RPMI7951 (cell line): ENCODE results near the gene CXCL1. TPM values are rescaled to one million over a fixed set of nuclear protein-coding genes. Genes with fewer than 3 reads are reported as not detected.

Source experiments
- DNase-seq: peaks from one replicate; pipeline ENCODE4 v3.0.0-alpha.2; 2012; ENCODE audit warnings: low read depth
- total RNA-seq: library from RNA; depleted of rRNA; stranded (reverse); fragments of >200 nt; shearing (Covaris generic); gene quantifications from 2 replicates; pipeline ENCODE4 v1.2.3, GENCODE V29; 2014; rRNA removed

The CXCL1 gene
- total RNA-seq = 21.0 and 24.3 TPM in 2 replicates

DNA sequence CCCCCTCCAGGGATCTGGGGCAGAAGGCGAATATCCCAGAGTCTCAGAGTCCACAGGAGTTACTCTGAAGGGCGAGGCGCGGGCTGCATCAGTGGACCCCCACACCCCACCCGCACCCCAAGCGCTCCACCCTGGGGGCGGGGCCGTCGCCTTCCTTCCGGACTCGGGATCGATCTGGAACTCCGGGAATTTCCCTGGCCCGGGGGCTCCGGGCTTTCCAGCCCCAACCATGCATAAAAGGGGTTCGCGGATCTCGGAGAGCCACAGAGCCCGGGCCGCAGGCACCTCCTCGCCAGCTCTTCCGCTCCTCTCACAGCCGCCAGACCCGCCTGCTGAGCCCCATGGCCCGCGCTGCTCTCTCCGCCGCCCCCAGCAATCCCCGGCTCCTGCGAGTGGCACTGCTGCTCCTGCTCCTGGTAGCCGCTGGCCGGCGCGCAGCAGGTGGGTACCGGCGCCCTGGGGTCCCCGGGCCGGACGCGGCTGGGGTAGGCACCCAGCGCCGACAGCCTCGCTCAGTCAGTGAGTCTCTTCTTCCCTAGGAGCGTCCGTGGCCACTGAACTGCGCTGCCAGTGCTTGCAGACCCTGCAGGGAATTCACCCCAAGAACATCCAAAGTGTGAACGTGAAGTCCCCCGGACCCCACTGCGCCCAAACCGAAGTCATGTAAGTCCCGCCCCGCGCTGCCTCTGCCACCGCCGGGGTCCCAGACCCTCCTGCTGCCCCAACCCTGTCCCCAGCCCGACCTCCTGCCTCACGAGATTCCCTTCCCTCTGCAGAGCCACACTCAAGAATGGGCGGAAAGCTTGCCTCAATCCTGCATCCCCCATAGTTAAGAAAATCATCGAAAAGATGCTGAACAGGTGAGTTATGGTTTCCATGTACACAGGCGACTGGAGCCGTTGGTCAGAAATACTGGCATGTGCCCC, at the start of gene CXCL1:
Gene CXCL1, plus strand, starts transcription at position 264 of the 926 bp plus-strand sequence. Its CDS starts 78 bp downstream, at position 342.
- peak; percentile 63 for DNase-seq

DNA sequence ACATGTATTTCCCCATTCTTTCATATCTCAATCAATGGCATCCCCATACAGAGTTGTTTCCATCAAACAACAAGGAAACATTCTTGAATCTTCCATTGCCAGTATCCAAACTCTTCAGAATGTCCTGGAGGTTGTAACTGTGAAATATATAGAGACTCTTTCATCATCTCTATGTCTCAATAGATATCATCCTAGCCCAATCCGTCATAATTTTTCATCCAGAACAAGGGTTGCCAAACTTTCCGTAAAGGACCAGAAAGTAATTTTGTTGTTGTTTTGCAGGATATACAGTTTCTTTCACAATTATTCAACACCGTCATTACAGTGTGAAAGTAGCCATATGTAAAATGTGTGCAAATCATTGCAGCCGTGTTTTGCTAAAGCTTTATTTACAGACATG, 47.9 kb upstream of the CXCL1 start:
- no peak for DNase-seq

DNA sequence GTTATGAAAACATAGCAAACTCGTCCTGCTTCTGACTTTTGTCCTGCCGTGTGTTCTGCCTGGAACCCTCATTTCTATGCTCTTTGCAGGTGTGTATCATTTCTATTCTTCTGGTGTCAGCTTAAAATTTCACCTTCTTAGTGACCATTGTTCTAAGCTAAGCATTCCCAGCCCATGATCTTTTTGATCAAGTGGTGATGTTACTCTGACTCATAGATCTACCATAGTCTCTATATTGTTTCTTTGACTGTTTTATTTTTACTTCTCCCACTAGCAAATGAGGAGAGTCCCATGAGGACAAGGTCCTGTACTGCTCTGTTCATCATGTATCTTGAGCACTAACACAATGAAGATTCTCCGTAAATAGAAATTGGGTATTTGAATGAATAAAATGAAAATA, 46.8 kb upstream of the CXCL1 start:
- DNase-seq = peak; percentile 34

DNA sequence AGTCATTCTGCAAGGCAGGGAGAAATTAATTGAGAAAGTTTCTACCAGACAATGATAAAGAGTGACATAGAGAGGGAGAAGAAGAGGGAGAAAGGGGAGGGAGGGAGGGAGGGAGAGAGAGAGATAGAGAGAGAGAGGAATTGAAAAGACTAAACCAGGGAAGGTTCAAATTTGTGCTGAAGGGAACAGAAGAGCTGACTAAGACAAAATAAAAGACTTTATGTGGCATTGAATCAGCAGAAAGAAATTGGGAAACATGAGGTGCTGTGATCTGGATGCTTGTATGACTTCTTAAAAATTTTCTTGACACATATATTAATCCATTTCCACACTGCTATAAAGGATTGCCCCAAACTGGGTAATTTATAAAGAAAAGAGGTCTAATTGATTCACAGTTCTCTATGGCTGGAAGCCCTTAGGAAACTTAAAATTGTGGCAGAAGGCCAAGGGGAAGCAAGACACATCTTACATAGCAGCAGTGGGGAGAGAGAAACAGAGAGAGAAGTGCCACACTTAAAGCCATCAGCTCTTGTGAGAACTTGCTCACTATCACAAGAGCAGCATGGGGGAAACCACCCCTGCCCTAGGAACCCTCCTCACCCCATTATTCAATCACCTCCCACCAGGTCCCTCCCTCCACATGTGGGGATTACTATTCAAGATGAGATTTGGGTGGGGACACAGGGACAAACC, 46.2 kb upstream of the CXCL1 start:
- peak; percentile 21 for DNase-seq

DNA sequence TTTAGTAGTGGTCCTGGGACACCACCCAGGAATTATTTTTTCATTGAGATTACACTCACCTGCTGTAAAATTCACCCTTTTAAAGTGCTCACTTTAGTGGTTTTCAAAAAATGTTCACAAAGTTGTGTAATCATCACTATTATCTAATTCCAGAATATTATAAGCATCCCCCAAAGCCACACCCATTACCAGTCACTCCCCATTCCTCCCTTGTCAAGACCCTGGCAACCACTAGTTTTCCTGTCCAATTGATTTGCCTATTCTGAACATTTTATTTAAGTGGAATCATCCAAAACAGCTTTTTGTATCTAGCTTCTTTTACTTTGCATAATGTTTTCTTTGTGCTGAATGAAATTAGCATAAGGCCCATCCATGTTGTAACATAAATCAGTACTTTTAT, 45.4 kb upstream of the CXCL1 start:
- DNase-seq = no peak

DNA sequence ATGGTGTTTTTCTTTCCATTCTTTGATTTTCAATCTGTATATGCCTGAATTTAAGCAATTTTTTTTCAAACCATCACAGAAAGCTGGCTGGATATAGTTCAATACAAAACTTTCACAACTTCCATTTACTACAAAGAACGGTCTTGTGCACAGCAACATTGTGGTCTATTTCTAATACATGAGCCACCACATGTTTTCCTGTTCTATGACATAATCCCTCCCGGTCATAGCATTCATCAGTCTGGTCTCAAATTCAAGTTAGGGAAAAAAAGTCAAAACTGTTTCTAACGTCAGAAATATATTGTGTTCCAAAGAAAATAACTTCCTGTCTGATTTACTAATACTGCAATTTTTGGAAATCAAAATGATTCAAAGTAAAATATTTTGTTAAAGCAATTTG, 40.2 kb upstream of the CXCL1 start:
- peak; percentile 68 for DNase-seq

DNA sequence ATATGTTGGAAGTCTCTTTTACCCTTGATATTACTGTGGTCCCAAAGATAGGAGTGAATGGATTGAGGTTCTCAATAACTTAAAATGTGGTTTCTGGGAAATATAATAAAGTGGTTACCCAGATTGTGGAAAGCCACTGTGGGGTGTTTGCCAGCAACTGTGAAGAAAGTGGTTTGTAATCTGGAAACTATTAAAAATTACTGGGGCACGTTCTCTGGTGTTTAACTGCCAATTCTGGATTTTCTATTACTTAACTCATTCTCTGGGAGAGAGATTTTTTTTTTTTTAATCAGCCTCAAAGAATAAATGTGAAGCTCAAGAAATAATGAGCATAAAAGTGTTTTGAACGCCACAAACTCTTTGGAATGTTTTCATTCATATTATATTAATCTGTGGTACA, 37.6 kb upstream of the CXCL1 start:
- DNase-seq = peak; percentile 26

DNA sequence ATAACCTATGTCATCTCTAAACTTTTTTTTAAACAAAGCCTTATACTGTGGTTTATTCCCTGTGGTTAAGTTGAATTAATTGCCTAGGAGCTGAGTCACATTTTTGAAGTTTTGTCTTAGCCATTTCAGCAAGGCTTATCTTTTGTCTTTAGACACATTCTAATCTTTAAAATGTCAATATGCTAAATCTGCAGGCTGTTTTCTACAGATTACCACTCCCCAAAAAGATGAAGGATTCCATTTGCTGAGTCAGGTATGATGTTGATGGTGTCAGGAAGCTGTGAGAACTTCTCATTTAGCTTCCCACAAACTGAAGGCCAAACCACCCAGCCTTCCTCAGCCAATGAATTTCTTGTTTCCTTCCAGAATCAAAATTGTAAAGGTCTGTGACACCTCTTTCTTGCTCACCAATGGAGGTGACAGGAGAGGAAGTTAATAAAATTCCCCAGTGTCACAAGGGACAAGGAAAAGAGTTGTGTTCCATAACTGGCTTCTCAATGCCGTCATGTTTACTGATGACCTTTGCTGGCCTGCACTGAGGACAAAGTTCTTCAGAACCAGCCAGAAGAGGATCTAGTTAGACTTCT, 36.4 kb upstream of the CXCL1 start:
- DNase-seq = peak; percentile 67

DNA sequence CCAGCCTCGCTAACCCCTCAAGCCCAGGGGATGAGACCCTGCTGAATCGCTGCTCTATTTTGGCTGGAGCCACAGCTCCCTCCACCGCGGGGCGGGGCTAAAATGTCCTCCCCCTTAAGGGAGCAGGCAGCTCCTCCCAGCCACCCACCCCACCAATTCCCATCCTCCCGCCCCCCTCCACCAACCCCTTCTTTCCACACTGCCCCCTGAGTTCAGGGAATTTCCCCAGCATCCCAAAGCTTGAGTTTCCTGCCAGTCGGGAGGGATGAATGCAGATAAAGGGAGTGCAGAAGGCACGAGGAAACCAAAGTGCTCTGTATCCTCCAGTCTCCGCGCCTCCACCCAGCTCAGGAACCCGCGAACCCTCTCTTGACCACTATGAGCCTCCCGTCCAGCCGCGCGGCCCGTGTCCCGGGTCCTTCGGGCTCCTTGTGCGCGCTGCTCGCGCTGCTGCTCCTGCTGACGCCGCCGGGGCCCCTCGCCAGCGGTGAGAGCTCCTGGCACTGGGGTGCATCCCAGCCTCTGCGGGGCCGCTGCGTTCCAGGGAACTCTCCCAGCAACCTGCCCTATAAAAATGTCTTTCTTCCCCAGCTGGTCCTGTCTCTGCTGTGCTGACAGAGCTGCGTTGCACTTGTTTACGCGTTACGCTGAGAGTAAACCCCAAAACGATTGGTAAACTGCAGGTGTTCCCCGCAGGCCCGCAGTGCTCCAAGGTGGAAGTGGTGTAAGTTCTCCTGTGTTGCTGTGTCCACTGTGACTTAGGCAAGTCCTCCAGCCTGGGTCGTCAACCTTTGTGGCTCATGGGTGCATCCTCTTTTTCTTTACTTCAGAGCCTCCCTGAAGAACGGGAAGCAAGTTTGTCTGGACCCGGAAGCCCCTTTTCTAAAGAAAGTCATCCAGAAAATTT, 32.6 kb upstream of the CXCL1 start, which contains the start of gene CXCL6:
Gene CXCL6, plus strand, starts transcription at position 306 of the 907 bp plus-strand sequence. Its CDS starts 73 bp downstream, at position 379.
- no peak for DNase-seq

DNA sequence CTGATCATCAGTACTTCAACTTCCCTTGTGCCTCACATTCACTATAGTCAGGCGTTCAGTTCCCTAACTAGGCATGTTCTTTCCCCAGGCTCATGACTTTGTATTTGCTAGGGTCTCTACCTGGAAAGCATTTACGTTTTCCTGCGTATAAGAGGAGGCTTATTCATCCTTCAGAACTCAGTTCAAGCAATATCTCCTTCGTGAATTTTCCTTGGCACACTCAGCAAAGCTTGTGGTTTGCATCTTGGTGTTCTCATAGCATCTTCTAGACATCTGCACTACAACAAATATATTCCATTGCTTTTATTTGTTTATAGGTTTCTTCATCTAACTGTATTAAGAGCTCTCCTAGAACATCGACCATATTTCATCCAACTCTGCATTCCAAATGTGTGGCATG, 30.1 kb upstream of the CXCL1 start:
- no peak for DNase-seq

DNA sequence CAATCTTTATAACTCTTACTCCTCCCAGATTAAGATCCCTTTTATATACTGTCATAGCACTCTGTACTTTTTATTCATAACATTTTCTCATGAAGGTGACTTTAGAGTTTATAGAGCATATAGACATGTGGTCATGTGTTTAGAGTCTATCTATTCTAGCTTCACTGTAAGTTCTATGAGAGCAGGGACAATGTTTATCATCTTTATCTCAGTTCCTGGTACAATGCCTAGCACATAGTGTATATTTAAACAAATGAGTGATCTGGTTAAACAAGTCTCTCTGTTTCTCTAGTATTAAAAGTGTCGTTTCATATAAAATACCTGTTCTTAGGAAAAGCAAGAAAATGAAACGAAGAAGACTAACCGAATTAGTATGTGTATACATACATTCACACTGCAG, 29.5 kb upstream of the CXCL1 start:
- no peak for DNase-seq

DNA sequence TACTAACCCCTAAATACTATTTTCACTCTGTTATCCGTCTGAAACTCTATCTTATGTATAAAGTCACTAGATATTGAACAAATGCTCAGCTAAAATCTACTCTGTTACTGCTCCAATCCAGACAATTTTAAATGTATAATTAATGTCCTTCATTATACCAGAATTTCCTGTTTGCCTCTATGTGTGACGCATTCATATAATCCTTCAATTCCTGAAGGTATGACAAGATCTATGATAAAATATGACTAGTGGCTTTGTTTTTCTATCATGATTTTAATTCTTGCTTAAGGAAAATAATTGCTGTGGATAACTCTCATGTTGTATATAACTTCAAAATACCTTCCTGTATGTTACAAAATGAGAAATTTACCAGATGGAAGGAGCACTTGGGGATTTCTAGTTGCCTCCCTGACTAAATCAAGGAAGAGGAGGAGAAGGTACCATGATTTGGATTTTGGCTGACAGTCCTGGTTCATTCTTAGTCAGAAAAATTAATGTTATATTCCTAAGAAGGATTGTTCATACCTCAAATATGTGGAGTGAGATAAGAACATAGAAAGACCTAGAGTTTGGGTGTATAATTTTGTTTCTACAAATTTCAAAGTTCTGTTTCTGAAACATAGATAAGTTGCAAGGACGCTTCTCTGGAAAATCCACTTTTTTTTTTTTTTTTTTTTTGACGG, 27.8 kb upstream of the CXCL1 start:
- DNase-seq = no peak

DNA sequence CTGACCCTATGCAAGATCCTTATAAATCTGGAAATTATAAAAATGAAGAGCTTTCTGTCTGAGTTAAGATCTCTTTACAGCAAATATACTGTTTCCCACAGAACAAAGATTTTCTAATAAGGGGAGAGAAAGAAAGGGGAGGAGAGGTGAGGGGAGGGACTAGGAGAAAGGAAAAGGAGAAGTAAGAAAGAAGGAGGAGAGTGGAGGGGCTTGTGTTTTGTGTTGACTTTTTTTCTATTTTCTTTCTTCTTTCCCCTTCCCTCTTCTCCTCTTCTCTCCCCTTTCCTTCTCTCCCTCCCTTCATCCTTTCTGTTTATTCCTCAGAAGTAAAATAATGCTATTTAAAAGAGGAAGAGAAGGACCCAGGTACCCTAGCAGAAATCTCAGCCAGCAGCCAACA, 26.5 kb upstream of the CXCL1 start:
- no peak for DNase-seq

DNA sequence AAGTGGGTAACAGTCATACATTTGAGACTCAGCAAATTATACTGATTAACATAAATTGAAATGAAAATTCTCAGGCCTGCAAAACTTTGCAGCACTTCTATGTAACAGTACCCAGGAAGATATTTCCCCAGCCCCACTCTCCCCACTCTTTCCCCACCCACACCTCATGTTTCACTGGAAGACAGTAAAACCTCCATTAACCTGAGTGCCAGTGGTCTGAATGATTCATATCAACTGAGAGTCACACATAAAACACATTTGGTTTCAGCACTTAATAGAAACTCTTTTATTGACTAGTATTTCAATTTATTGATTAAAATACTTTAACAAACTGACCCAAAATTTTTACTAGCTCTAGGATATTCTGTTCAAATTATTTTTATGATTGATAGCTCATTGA, 25.8 kb upstream of the CXCL1 start:
- peak; percentile 18 for DNase-seq

DNA sequence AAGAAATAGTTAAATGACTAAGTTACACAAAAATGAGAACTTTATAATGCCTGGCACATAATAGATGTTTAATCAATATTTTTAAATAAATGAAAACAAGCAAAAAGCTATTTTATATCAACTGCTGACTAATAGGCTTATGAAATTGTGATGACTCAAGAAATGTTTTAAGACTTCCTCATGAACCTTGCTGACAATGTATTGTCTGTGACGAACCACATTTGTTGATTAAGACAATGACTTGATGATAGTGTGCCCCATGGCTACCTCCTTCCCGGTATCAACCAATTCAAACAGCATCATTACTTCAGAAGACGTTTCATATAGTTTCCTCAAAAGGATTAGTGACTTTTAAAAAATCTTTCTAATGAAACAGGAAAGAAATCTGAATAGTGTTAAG, 24.8 kb upstream of the CXCL1 start:
- DNase-seq = peak; percentile 32

DNA sequence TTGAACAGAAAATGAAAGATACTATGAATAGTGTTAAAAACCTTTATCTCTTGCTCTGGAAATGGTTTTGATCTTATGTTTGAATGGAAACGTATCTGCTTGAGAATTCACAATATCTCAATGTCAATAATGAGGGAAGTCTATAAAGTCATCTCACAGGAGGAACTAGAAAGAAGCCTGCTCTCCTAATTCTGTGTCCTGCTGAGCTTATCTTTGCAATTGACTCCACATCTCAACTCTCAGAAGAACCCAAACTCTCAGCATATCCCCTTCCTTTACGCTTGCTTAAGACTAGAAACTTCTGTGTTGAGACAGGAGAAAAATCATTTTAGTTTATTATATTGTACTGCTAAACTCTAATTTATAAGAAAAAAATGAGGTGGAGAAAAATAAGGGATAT, 24.4 kb upstream of the CXCL1 start:
- DNase-seq = no peak

DNA sequence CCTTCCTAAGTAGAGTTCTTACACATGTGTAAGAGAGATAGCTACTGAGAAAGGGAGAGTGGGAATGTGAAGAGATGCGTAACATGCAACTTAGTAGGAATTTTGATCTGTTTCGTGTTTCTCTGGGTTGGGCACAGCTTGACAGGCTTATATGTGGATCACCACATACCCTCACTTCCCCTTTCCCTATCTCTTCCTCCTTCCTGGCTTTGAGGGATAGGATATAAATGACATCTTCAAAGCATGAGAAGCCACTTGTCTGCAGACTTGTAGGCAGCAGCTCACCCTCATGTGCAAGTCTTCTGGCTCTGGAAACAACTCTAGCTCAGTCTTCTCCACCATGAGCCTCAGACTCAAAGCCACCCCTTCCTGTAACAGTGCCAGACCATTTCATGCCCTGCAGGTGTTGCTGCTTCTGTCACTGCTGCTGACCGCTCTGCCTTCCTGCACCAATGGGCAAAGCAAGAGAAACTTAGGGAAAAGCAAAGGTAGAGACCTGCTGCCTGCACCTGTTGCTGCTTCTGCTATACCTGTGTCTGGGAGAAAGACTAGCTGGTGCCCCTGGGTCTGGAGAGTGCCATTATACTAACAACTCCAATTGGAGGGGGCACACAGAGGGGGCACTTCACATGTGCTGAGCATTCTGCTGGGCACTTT, 21.5 kb upstream of the CXCL1 start:
- no peak for DNase-seq

DNA sequence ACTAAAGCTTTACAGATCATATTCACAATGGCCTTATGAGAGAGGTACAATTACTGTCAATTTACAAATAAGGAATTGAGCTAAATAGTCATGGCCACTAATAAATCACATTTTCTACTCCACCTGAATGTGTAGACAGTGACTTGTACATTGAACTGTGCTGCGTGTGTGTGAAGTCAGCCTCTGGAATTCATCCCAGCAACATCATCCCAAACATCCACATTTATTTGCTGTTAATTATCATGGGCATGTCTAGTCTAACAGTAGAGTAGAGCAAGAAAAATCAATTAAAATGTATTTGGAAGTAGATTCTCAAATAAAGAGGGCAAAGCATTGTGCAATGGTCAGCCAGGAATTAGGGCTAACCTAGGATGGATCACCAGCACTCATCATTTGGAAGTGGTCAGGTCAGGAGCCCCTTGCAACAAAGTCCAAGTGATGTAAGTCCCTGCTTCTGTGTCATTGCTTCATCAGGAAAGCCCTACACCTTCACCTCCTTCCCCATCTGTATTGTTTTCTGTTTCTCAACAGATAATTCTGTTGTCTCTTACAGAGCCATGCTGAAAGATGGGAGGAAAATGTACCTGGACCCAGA, 20.9 kb upstream of the CXCL1 start:
- DNase-seq = no peak

DNA sequence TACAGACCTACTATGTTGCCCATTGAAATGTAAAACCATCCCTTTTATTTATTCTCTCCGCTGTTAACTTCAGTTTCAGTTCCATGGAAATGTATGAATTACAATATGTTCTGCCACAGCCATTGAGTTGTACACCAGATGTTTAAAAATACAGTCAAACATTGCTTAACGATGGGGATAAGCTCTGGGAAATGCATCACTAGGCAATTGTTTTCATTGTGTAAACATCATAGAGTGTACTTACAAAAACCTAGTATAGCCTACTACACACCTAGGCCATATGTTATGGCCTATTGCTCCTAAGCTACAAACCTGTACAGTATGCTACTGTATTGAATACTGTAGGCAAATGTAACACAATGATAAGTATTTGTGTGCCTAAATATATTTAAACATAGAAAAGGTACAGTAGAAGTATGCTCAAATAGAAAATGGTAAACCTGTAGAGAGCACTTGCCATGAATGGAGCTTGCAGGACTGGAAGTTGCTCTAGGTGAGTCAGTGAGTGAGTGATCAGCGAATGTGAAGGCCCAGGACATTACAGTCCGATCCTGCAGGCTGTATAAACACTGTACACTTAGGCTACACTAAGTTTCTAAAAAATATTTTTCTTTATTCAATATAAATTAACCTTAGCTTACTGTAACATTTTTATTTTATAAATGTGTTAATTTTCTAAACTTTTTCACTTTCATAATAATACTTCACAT, 18.8 kb upstream of the CXCL1 start:
- no peak for DNase-seq
